Activated naive CD8-positive, alpha-beta T cell treated with anti-CD3 and anti-CD28 coated beads, Interleukin-2, amount 50 U/mL, for 16 hours (primary cell): ENCODE measurements around the gene LTB4R.

Experiments
- DNase-seq: peaks from one replicate; pipeline ENCODE4 v3.0.0-alpha.2; 2020; ENCODE audit warnings: low read depth, low spot score

The LTB4R gene

GRCh38 chr14:24300326-24300980 is 10.8 kb upstream of the LTB4R start:
- no peak for DNase-seq

- no peak for DNase-seq
Measured at GRCh38 chr14:24304019-24304387, 7.3 kb upstream of the LTB4R start.

- no peak for DNase-seq
Measured at GRCh38 chr14:24307156-24307574, 4.1 kb upstream of the LTB4R start.

GRCh38 chr14:24307575-24308341 is 3.5 kb upstream of the LTB4R start, which contains the start of gene CIDEB:
TSS of gene CIDEB (minus strand) at chr14:24307977. CDS start at chr14:24307858, 119 bp downstream.
- peak; percentile 30 for DNase-seq

- no peak for DNase-seq
Measured at GRCh38 chr14:24308342-24309124, 2.8 kb upstream of the LTB4R start.

- no peak for DNase-seq
Measured at GRCh38 chr14:24309538-24310264, 1.6 kb upstream of the LTB4R start, which contains the start of gene LTB4R2. TSS of gene LTB4R2 (plus strand) at chr14:24310140. CDS start at chr14:24310665, 525 bp downstream.

GRCh38 chr14:24310265-24310645 is 1.0 kb upstream of the LTB4R start:
- DNase-seq, result no peak

- DNase-seq, result no peak
Measured at GRCh38 chr14:24311837-24312615, 724 bp downstream of the LTB4R start.

- DNase-seq, result no peak
Measured at GRCh38 chr14:24312736-24313507, 1.6 kb downstream of the LTB4R start.

GRCh38 chr14:24313913-24314312 is 2.6 kb downstream of the LTB4R start:
- DNase-seq, result no peak

- no peak for DNase-seq
Measured at GRCh38 chr14:24314377-24315193, 3.3 kb downstream of the LTB4R start.

- DNase-seq, result no peak
Measured at GRCh38 chr14:24315243-24315806, 4.0 kb downstream of the LTB4R start.

- DNase-seq, result no peak
Measured at GRCh38 chr14:24315807-24316596, 4.7 kb downstream of the LTB4R start.

GRCh38 chr14:24316597-24316950 is 5.3 kb downstream of the LTB4R start:
- no peak for DNase-seq

GRCh38 chr14:24317141-24317928 is 6.0 kb downstream of the LTB4R start:
- DNase-seq, result no peak

GRCh38 chr14:24321212-24321975 is 10.1 kb downstream of the LTB4R start:
- DNase-seq, result no peak

- no peak for DNase-seq
Measured at GRCh38 chr14:24322672-24323071, 11.4 kb downstream of the LTB4R start.
